H9 (cell line): ENCODE data around the gene NFATC4. TPM values are rescaled to one million over a fixed set of nuclear protein-coding genes. Genes with fewer than 3 reads are reported as not detected.
A peak's percentile ranks its signal among the peaks of the same experiment; 100 is the strongest.

ENCODE experiments used
- DNase-seq: peaks from one replicate; pipeline ENCODE4 v3.0.0-alpha.2; 2017
- H2AFZ ChIP-seq: one replicate; pipeline ENCODE4 v1.6.1; 2013; ENCODE audit warnings: mild to moderate bottlenecking, low read length, control low read depth, moderate library complexity
- H2AK5ac ChIP-seq: 2 replicates; pipeline ENCODE4 v1.6.1; 2013; ENCODE audit warnings: low read length, control low read depth, mixed read lengths; ENCODE audit not compliant: insufficient read length
- H2BK120ac ChIP-seq: one replicate; pipeline ENCODE4 v1.6.1; 2013; ENCODE audit warnings: low read depth, mild to moderate bottlenecking, low read length, control low read depth, inconsistent platforms; ENCODE audit not compliant: poor library complexity, severe bottlenecking
- H2BK12ac ChIP-seq: 2 replicates; pipeline ENCODE4 v1.6.1; 2013; ENCODE audit warnings: low read length, control low read depth, mixed read lengths, low read depth; ENCODE audit not compliant: insufficient read length
- H2BK15ac ChIP-seq: 2 replicates; pipeline ENCODE4 v1.6.1; 2013; ENCODE audit warnings: low read depth, low read length, control low read depth
- H2BK20ac ChIP-seq: one replicate; pipeline ENCODE4 v1.6.1; 2013; ENCODE audit warnings: low read depth, mild to moderate bottlenecking, low read length, control low read depth, inconsistent platforms; ENCODE audit not compliant: poor library complexity, severe bottlenecking
- H2BK5ac ChIP-seq: 2 replicates; pipeline ENCODE4 v1.6.1; 2013; ENCODE audit warnings: low read length, control low read depth, mixed read lengths; ENCODE audit not compliant: insufficient read length
- H3K14ac ChIP-seq: 2 replicates; pipeline ENCODE4 v1.6.1; 2013; ENCODE audit warnings: low read length, control low read depth; ENCODE audit not compliant: insufficient read depth
- H3K18ac ChIP-seq: 2 replicates; pipeline ENCODE4 v1.6.1; 2013; ENCODE audit warnings: low read depth, mild to moderate bottlenecking, mixed read lengths, low read length, control low read depth; ENCODE audit not compliant: insufficient read length
- H3K23ac ChIP-seq: 2 replicates; pipeline ENCODE4 v1.6.1; 2013; ENCODE audit warnings: low read length, control low read depth, mixed read lengths, low read depth; ENCODE audit not compliant: insufficient read length
- H3K23me2 ChIP-seq: 2 replicates; pipeline ENCODE4 v1.6.1; 2013; ENCODE audit warnings: low read depth, mild to moderate bottlenecking, mixed read lengths, low read length, control low read depth; ENCODE audit not compliant: insufficient read length, poor library complexity, severe bottlenecking
- H3K27ac ChIP-seq: 2 replicates; pipeline ENCODE4 v1.5.1; 2013; ENCODE audit warnings: low read length, control low read depth, mixed read lengths, low read depth; ENCODE audit not compliant: insufficient read length
- H3K27me3 ChIP-seq: 2 replicates; pipeline ENCODE4 v1.6.1; 2013; ENCODE audit warnings: low read length, control low read depth, inconsistent platforms; ENCODE audit not compliant: insufficient read depth
- H3K4ac ChIP-seq: 2 replicates; pipeline ENCODE4 v1.6.1; 2013; ENCODE audit warnings: low read depth, mild to moderate bottlenecking, control low read depth, inconsistent platforms, low read length, moderate library complexity
- H3K4me1 ChIP-seq: 2 replicates; pipeline ENCODE4 v1.6.1; 2013; ENCODE audit warnings: low read length, control low read depth, inconsistent platforms; ENCODE audit not compliant: insufficient read depth
- H3K4me2 ChIP-seq: 2 replicates; pipeline ENCODE4 v1.6.1; 2013; ENCODE audit warnings: low read length, control low read depth, mixed read lengths; ENCODE audit not compliant: insufficient read length, insufficient read depth
- H3K56ac ChIP-seq: 2 replicates; pipeline ENCODE4 v1.6.1; 2013; ENCODE audit warnings: low read depth, mild to moderate bottlenecking, mixed read lengths, low read length, control low read depth; ENCODE audit not compliant: insufficient read length
- H3K79me1 ChIP-seq: 2 replicates; pipeline ENCODE4 v1.6.1; 2013; ENCODE audit warnings: low read depth, mild to moderate bottlenecking, moderate library complexity, low read length, control low read depth, inconsistent platforms; ENCODE audit not compliant: insufficient read depth, poor library complexity, severe bottlenecking
- H3K79me2 ChIP-seq: 2 replicates; pipeline ENCODE4 v1.6.1; 2013; ENCODE audit warnings: low read length, control low read depth, inconsistent platforms; ENCODE audit not compliant: insufficient read depth
- H3K9ac ChIP-seq: 2 replicates; pipeline ENCODE4 v1.6.1; 2013; ENCODE audit warnings: low read length, control low read depth, mixed read lengths; ENCODE audit not compliant: insufficient read length; ENCODE audit errors: extremely low read depth
- H3K9me3 ChIP-seq: one replicate; pipeline ENCODE4 v1.6.1; 2013; ENCODE audit warnings: low read depth, low read length, inconsistent platforms; ENCODE audit not compliant: control insufficient read depth
- H3T11ph ChIP-seq: one replicate; pipeline ENCODE4 v1.6.1; 2013; ENCODE audit warnings: mild to moderate bottlenecking, low read length, control low read depth, inconsistent platforms
- H4K20me1 ChIP-seq: one replicate; pipeline ENCODE4 v1.6.1; 2013; ENCODE audit not compliant: control insufficient read depth, insufficient read length, insufficient read depth
- H4K5ac ChIP-seq: 2 replicates; pipeline ENCODE4 v1.6.1; 2013; ENCODE audit warnings: low read depth, mild to moderate bottlenecking, mixed read lengths, low read length, control low read depth; ENCODE audit not compliant: insufficient read length
- H4K8ac ChIP-seq: replicated peaks from 2 replicates; pipeline ENCODE4 v1.6.1; 2013; ENCODE audit warnings: low read length, control low read depth, mixed read lengths, low read depth; ENCODE audit not compliant: insufficient read length
- H4K91ac ChIP-seq: 2 replicates; pipeline ENCODE4 v1.6.1; 2013; ENCODE audit warnings: low read depth, mild to moderate bottlenecking, moderate library complexity, mixed read lengths, low read length, control low read depth; ENCODE audit not compliant: insufficient read length
- H3K27ac Mint-ChIP-seq, 3 experiments: 2 replicates in 2 of 3; 3 replicates in 1 of 3; pipeline ENCODE4 v1.8.0; 2020 to 2021; ENCODE audit warnings: mixed read lengths in 3 of 3, mild to moderate bottlenecking in 1 of 3, moderate library complexity in 1 of 3
- H3K27me3 Mint-ChIP-seq: 2 replicates; pipeline ENCODE4 v1.8.0; 2021; ENCODE audit warnings: low read depth, mild to moderate bottlenecking, moderate library complexity, mixed read lengths
- H3K36me3 Mint-ChIP-seq, 3 experiments: 2 replicates in 2 of 3; 3 replicates in 1 of 3; pipeline ENCODE4 v1.8.0; 2020 to 2021; ENCODE audit warnings: low read depth in 3 of 3, mixed read lengths in 3 of 3; ENCODE audit not compliant: insufficient read depth in 1 of 3
- H3K4me1 Mint-ChIP-seq, 2 experiments: 2 replicates each; pipeline ENCODE4 v1.8.0; 2020; ENCODE audit warnings: mixed read lengths in 2 of 2
- H3K4me3 Mint-ChIP-seq, 2 experiments: 2 replicates in 1 of 2; 3 replicates in 1 of 2; pipeline ENCODE4 v1.8.0; 2020 to 2021; ENCODE audit warnings: mild to moderate bottlenecking in 2 of 2, mixed read lengths in 2 of 2, moderate library complexity in 1 of 2
- H3K9me3 Mint-ChIP-seq, 2 experiments: 2 replicates in 1 of 2; 3 replicates in 1 of 2; pipeline ENCODE4 v1.8.0; 2020; ENCODE audit warnings: mild to moderate bottlenecking in 2 of 2, mixed read lengths in 2 of 2, moderate library complexity in 1 of 2
- CTCF ChIP-seq: fragments of 200-600 bp; sonication (generic); conservative IDR thresholded peaks from 3 replicates; pipeline ENCODE4 v1.8.0; 2021; ENCODE audit warnings: antibody characterized with exemption, mild to moderate bottlenecking
- WGBS: extraction: QIAGEN DNeasy Blood & Tissue Kit; methylation state at CpG from one replicate; pipeline ENCODE4 v1.1.7; 2013; ENCODE audit warnings: missing lambda C conversion rate, low lambda C conversion rate, mixed read lengths; ENCODE audit not compliant: insufficient read length; ENCODE audit errors: extremely low coverage; 5-methylcytosine and 5-hydroxymethylcytosine counted together
- total RNA-seq: library from RNA; stranded (reverse); gene quantifications from 2 replicates; pipeline ENCODE4 v1.2.1, GENCODE V29; 2021

The NFATC4 gene
- total RNA-seq, 1 experiment from 2014 or later = 46.4 TPM

GRCh38 chr14:24422261-24422660 is 54.3 kb downstream of the NFATC4 start:
- no peak overlapping the region for H3T11ph ChIP-seq
- no peak overlapping the region for H4K5ac ChIP-seq
- no peak overlapping the region for H3K14ac ChIP-seq
- no peak overlapping the region for H2BK5ac ChIP-seq
- H2BK120ac ChIP-seq = no peak overlapping the region
- H3K18ac ChIP-seq = no peak overlapping the region
- WGBS = no CpG with 5 or more reads among the region's 4 CpGs
- H3K56ac ChIP-seq = no peak overlapping the region
- DNase-seq = peak; percentile 3
- H3K27me3 ChIP-seq = peaks cover 2% of the 10 kb centered on the region
- no peak overlapping the region for H2AK5ac ChIP-seq
- H3K79me1 ChIP-seq = no peaks in the 10 kb centered on the region
- no peaks in the 10 kb centered on the region for H3K9me3 ChIP-seq
- TF ChIP-seq CTCF = no peak
- H3K23me2 ChIP-seq = no peaks in the 10 kb centered on the region
- no peak overlapping the region for H2BK15ac ChIP-seq
- no peak overlapping the region for H3K4me3 Mint-ChIP-seq
- no peak overlapping the region for H2BK12ac ChIP-seq
- H3K27ac Mint-ChIP-seq = no peak overlapping the region
- no peak overlapping the region for H3K23ac ChIP-seq
- no peaks in the 10 kb centered on the region for H4K20me1 ChIP-seq
- peaks cover 24% of the 10 kb centered on the region for H3K27me3 Mint-ChIP-seq
- H3K79me2 ChIP-seq = no peaks in the 10 kb centered on the region
- no peak overlapping the region for H4K91ac ChIP-seq
- no peaks in the 10 kb centered on the region for H3K36me3 Mint-ChIP-seq
- H2BK20ac ChIP-seq = no peak overlapping the region
- H3K4me2 ChIP-seq = no peak overlapping the region
- no peak overlapping the region for H4K8ac ChIP-seq
- H3K4ac ChIP-seq = no peak overlapping the region
- no peaks in the 10 kb centered on the region for H3K9me3 Mint-ChIP-seq
- peaks cover 7 to 8% of the 10 kb centered on the region in 2 experiments for H3K4me1 Mint-ChIP-seq
- no peak overlapping the region for H3K27ac ChIP-seq
- H2AFZ ChIP-seq = no peak overlapping the region
- no peak overlapping the region for H3K9ac ChIP-seq
- H3K4me1 ChIP-seq = no peaks in the 10 kb centered on the region; the same call in 1 of the 2 replicates
